Ecto neural progenitor cell (in vitro differentiated cells): ENCODE data around the gene BPIFA1.

Experiments
- DNase-seq: peaks from one replicate; pipeline ENCODE4 v3.0.0-alpha.2; 2018; ENCODE audit warnings: low spot score

The BPIFA1 gene

DNA sequence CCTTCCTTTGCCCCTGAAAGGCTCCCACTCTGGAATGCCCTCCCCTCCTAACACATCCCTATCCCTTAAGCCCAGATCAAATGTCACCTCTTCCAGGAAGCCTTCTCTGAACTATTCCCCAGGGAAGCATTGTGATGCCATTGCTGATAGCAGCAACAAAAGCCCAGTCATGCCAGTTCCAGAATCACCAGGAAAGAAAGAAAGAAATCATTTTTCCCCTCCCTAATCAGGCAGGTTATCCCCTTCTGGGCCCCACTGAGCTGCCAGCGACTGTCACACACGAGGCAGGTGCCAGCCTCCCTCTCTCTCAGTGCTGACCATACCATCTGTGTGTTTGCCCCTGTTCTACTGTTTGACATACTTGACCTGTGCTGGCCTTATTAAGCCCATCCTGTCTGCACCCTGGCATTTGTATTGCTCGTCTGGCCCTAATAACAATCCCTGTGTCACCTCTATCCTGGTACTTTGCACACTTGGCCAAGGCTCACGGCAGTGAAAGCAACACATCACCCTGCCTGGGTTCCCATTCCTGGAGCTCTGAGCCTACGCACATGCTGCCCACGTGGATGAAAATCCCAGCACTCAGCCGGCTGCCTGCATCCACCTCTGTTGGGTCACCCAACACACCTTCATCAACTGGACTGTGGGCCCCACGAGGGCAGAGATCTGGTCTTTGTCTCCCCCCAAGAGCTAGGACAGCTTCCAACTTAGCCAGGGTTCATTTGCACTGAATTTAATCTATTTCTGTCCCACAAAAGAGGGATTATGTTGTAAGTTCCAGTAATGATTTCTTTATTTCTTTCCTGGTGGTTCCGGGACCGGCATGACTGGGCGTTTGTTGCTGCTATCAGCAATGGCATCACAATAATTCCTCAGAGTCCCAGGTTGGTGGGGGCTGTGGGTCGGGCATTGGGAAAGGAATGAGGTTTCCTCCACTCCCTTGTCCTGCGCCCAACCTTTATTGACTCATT is 42.0 kb downstream of the BPIFA1 start:
- no peak for DNase-seq

DNA sequence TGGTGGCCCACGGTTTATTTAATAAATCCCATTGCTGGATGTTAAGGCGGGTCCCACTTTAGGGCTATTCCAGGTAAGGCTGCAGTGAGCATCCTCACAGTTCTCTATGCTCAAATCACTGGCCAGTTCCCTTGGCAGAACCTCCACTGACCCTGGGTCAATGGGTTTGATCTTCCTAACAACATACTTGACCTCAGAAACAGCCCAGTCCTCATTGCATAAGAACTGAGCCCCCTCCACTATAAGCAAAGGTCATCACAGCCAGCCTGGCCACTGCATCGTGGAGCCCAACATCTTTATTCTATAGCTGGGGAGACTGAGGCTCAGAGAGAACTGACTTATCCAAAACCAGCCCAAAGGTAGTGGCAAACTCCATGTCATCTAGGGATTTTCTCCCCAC is 42.9 kb downstream of the BPIFA1 start:
- no peak for DNase-seq

DNA sequence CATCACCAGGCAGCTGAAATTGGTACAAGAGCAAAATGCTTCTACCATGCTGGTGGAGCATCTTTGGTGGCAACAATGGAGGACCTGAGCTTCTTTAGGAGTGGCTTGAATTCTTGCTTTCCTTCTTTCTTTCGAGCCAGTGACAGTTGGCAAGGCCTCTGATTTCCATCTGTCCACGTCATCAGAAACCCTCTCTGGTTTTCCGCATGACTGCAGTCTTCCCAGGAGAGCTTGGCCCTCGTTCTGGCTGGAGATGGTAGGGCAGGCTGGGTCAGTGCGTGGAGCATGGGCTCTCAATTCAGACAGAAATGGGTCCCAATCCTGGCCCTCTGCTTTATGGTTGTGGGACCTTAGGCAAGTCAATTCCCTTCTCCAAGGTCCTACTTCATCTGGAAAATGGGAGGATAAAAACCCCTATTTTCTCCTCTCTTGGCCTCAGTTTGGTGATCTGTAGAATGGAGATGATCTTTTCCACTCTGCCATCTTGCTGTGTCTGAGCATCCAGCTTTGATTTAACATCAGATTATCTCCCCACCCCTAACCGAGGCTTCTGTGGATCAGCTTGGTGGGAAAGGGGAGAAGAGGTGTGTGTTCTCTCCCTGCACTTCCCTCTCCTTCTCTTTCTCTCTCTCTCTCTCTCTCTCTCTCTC is 43.6 kb downstream of the BPIFA1 start:
- DNase-seq: no peak

- DNase-seq: no peak
These were observed 44.3 kb downstream of the BPIFA1 start for GRCh38 chr20:33280000-33280680.

GRCh38 chr20:33280775-33281174 is 45.0 kb downstream of the BPIFA1 start:
- no peak for DNase-seq

DNA sequence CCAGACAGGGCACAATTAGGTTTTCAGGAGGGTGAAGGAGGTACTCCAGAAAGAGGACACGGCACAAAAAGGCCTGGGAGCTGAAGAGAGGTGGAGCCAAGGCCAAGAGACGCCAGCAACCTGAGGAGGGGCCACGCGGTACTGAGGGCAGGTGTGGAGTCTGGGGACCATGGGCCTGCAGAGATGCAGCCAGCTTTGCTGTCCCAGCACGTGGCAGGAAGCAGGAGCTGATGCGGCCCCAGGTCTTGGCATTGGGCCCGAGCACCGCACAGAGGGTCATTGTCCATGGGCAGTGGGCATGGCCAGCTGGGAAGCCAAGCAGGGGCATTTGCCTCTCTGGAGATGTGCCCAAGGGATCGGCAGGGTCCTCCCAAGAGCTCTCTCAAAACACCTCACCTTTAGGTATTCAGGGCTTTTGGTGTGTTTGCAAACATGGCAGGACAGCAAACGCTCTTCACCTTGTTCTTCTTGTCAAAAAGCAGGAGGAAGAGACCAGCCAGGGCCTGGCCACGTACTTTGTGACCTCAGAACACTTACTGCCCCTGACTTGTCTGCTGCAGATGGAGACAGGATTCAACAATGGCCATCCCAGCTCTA is 45.9 kb downstream of the BPIFA1 start:
- no peak for DNase-seq

DNA sequence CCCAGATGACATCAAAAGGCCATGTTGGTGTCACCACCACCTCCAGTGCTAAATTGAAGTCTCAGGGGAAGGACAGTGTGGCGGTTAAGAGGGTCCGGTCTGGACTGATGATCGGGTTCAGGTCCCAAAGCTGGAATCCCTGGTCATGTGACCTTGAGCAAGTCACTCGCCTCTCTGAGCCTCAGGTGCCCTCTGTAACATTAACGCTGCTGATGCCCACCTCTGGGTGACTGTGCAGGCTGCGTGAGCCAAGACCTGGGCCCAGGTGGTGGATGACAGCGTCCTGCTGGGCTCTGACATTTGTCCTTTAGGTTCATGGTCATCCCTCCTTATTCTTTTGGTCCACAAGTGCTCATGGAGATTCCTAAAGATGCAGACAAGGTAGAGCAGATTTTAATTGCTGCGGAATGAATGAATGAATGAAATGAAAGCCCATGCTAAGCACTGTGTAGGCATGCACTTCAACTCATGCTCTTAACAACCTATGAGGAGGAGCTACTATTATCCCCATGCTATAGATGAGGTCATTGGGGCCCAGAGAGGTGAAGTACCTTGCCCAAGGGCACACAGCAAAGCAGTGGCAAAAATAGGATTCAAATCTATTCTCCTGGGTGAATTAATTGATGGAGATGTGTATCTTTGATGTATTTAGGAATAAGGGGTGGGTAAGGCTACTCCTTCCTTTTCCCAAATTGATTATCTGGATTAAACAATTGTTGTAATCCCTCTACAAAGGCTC is 46.6 kb downstream of the BPIFA1 start:
- no peak for DNase-seq

GRCh38 chr20:33282991-33283555 is 47.3 kb downstream of the BPIFA1 start, which contains the start of gene BPIFB1:
BPIFB1 (plus strand) TSS chr20:33283214; CDS start chr20:33286074, 2,860 bp downstream.
- DNase-seq: no peak

DNA sequence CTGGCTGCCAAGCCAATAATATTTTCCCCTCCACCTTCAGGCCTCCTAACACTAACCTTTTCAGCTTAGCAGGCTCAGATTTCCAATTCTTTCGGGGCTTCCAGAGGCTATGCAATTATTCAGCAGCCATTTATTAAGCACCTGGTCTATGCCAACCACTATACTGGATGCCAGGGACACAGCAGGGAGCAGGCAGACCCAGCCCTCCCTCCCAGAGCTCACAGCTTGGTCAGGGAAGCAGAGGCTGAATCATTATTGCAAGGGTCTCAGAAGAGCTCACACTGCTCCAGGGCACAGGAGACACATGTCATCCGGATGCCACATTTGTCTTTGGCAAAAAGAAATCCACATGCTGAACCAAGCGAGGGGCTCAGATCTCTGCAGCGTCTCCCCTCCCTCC is 48.5 kb downstream of the BPIFA1 start:
- no peak for DNase-seq

DNA sequence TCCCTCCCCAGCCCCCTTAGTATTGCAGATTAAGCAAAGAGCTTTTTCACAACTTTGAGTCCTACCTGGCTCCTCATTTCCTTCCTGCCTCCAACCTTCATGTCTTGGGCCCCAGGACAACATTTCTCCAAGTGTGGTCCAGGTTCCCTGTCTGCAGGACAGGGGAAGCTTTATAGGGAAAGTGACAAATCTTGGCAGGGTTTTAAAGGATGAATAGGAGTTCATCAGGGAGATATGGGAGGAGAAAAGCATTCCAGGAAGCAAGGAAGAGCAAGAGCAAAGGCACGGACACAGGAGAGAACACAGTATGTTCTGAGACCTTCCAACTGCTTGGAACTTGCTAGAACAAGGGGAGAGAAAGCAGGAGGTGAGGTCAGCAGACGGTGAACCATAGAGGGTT is 49.1 kb downstream of the BPIFA1 start:
- no peak for DNase-seq

DNA sequence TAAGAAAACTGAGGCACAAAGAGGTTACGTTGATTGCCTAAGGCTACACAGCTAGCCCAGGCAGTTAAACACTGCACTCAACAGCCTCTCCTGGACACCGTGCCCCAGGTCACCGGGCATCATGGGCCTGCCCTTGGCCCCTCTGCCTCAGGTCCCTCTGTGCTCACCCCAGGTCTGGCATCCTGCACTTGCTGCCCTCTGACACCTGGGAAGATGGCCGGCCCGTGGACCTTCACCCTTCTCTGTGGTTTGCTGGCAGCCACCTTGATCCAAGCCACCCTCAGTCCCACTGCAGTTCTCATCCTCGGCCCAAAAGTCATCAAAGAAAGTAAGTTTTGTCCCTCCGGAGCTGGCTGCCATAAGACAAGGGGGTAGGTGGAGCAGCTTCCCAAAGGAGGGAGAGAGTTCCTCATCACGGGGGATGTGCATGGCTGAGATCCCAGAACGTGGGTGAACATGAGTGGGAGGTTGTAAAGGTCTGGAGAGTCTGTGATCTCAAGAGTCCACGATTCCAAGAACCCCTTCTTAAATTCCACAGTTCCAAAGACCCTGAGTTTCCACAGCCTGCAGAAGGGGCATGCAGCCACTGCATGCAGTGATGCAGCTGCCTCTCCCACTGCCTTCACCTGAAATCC is 50.2 kb downstream of the BPIFA1 start:
- no peak for DNase-seq

GRCh38 chr20:33287884-33288283 is 52.1 kb downstream of the BPIFA1 start:
- no peak for DNase-seq

DNA sequence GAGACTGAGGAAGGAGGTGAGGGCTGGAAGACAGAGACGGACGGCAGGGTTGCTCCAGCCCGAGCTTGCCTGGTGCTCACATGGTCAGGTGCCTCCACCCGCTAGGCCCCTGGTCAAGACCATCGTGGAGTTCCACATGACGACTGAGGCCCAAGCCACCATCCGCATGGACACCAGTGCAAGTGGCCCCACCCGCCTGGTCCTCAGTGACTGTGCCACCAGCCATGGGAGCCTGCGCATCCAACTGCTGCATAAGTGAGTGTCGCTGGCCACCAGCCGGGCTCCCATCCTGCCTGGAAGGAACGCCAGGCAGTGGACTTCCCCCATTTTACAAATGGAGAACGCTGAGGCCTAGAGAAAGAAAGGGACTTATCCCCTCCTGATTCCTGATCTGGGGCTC is 55.1 kb downstream of the BPIFA1 start:
- no peak for DNase-seq

DNA sequence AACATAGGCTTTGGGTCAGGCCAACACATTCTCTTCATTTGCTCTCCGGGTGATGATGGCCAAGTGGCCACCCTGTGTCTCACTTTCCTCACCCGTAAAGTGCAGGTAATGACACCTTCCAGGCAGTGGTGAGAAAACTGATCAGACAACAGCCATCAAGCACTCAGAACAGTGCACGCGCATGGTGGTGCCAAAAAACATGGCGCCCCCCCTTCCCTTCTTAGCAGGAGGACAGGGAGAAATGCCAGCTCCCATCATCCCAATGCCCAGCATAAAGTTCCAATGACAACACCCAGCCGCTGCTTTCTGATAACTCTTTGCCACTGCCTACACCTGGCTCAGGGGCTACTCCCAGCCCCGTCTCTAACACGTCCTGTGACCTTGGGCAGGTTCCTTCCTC is 55.6 kb downstream of the BPIFA1 start:
- no peak for DNase-seq

DNA sequence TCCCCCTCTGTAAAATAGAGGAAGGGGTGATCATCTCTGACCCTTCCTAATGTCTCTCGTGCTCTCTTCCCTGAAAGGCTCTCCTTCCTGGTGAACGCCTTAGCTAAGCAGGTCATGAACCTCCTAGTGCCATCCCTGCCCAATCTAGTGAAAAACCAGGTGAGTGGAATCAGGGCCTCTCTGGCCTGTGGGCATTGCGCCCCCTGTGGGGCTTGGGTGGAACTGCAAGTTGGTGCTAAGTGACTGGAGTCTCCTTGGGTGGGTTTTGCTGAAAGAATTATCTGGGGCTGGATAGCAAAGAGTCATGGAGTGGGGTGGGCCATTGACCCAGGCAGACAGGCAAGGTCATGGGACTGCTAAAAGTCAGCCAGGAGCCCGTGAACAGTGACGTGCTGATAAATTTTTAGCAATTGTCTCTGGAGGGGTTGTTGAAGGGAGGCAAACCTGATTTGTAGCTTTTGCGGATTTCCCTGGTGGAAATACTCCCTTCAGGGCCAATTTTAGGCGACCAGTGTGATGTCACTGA is 56.1 kb downstream of the BPIFA1 start:
- peak; percentile 85 for DNase-seq
